GM12878 (cell line): ENCODE data around the gene PCNX1.

Source experiments
- BCL3 ChIP-seq: IDR thresholded peaks from 2 replicates; pipeline ENCODE4 v1.6.1; 2011; ENCODE audit warnings: borderline replicate concordance, low read depth, mild to moderate bottlenecking, moderate library complexity, low read length; ENCODE audit not compliant: insufficient read depth, poor library complexity, severe bottlenecking
- CHD4 ChIP-seq: fragments of 200-600 bp; sonication (generic); IDR thresholded peaks from 2 replicates; pipeline ENCODE4 v1.6.1; 2016; ENCODE audit warnings: mild to moderate bottlenecking
- CTCF ChIP-seq, 3 experiments: IDR thresholded peaks in 2 of 3; conservative IDR thresholded peaks in 1 of 3; 2 replicates each; pipeline ENCODE4 v1.5.1; 2011; ENCODE audit warnings: low read depth in 3 of 3, low read length in 3 of 3, mild to moderate bottlenecking in 3 of 3, control low read depth in 2 of 3, moderate library complexity in 2 of 3, inconsistent platforms in 1 of 3, mixed read lengths in 1 of 3; ENCODE audit not compliant: control insufficient read depth in 2 of 3, insufficient read depth in 1 of 3; ENCODE audit errors: extremely low read depth in 1 of 3
- EZH2 ChIP-seq: IDR thresholded peaks from 2 replicates; pipeline ENCODE4 v1.6.1; 2012; ENCODE audit warnings: low read depth, mild to moderate bottlenecking, control low read depth, inconsistent platforms, low read length, borderline replicate concordance; ENCODE audit not compliant: control insufficient read depth
- GABPA ChIP-seq: IDR thresholded peaks from 2 replicates; pipeline ENCODE4 v1.6.1; 2014; ENCODE audit warnings: antibody characterized with exemption, low read depth, mild to moderate bottlenecking, inconsistent platforms
- LARP7 ChIP-seq: fragments of 450-650 bp; IDR thresholded peaks from 2 replicates; pipeline ENCODE4 v1.6.1; 2017; ENCODE audit warnings: mild to moderate bottlenecking
- POLR2A ChIP-seq: IDR thresholded peaks from 2 replicates; pipeline ENCODE4 v1.6.1; 2011; ENCODE audit warnings: low read depth, mild to moderate bottlenecking, low read length
- REST ChIP-seq: IDR thresholded peaks from 2 replicates; pipeline ENCODE4 v1.6.1; 2012; ENCODE audit warnings: mild to moderate bottlenecking, low read depth, low read length
- SMC3 ChIP-seq: IDR thresholded peaks from 2 replicates; pipeline ENCODE4 v1.6.1; 2011; ENCODE audit warnings: low read length, improper control_type of control experiment, borderline replicate concordance
- ZNF592 ChIP-seq: fragments of 450-650 bp; IDR thresholded peaks from 2 replicates; pipeline ENCODE4 v1.6.1; 2017; ENCODE audit warnings: mild to moderate bottlenecking, moderate library complexity

- TF ChIP-seq EZH2: no peak
- TF ChIP-seq POLR2A: no peak
- TF ChIP-seq CTCF (IDR thresholded peaks at IDR 0.05 in 2 of 3, conservative IDR thresholded peaks at IDR 0.05 in 1 of 3; ENCODE audit: control insufficient read depth in 2 of 3, extremely low read depth in 1 of 3, insufficient read depth in 1 of 3, low read depth in 3 of 3, low read length in 3 of 3): no peak
- TF ChIP-seq REST: no peak
- no peak for TF ChIP-seq GABPA
- no peak for TF ChIP-seq LARP7
- no peak for TF ChIP-seq BCL3
- TF ChIP-seq SMC3: no peak
- no peak for TF ChIP-seq CHD4
- TF ChIP-seq ZNF592: no peak
These were observed 182.7 kb downstream of the PCNX1 start for GRCh38 chr14:71089971-71090370.
